Measurements from ENCODE around the gene LRRC4C. TPM values are rescaled to one million over a fixed set of nuclear protein-coding genes. Genes with fewer than 3 reads are reported as not detected.
"Not testable (repeated sequence)": the region's sequence is repeated elsewhere in the genome, so short reads cannot be mapped to it uniquely, and the experiment has no call there.

The LRRC4C gene
- polyA plus RNA-seq, 12 donors: 1.9 to 7.3 (median 3.2) TPM; not detected in 1

GRCh38 chr11:40879911-40880310, 579.5 kb downstream of the LRRC4C start:
- no peak for DNase-seq

- no peak for DNase-seq
Measured at GRCh38 chr11:40877981-40878380, 581.5 kb downstream of the LRRC4C start.

- no peak for DNase-seq
Measured at GRCh38 chr11:40877256-40877655, 582.2 kb downstream of the LRRC4C start.

GRCh38 chr11:40867991-40868632, 591.3 kb downstream of the LRRC4C start:
- no peak for DNase-seq

- DNase-seq: not testable (repeated sequence)
Measured at GRCh38 chr11:40857754-40858153, 601.7 kb downstream of the LRRC4C start.

GRCh38 chr11:40842750-40843339, 616.6 kb downstream of the LRRC4C start:
- DNase-seq: no peak

GRCh38 chr11:40841231-40841630, 618.2 kb downstream of the LRRC4C start:
- no peak for DNase-seq

GRCh38 chr11:40838181-40838683, 621.2 kb downstream of the LRRC4C start:
- no peak for DNase-seq

GRCh38 chr11:40827116-40827515, 632.3 kb downstream of the LRRC4C start:
- DNase-seq: no peak

- DNase-seq: peak; percentile 13
Measured at GRCh38 chr11:40826601-40827000, 632.9 kb downstream of the LRRC4C start.

GRCh38 chr11:40825201-40825834, 634.1 kb downstream of the LRRC4C start:
- DNase-seq: no peak

GRCh38 chr11:40819230-40819629, 640.2 kb downstream of the LRRC4C start:
- no peak for DNase-seq

- no peak for DNase-seq
Measured at GRCh38 chr11:40816976-40817375, 642.5 kb downstream of the LRRC4C start.

- DNase-seq: no peak
Measured at GRCh38 chr11:40797981-40798380, 661.5 kb downstream of the LRRC4C start.

GRCh38 chr11:40787224-40787623, 672.2 kb downstream of the LRRC4C start:
- no peak for DNase-seq

- DNase-seq: no peak
Measured at GRCh38 chr11:40763046-40763445, 696.4 kb downstream of the LRRC4C start.

GRCh38 chr11:40759341-40759740, 700.1 kb downstream of the LRRC4C start:
- no peak for DNase-seq

- no peak for DNase-seq
Measured at GRCh38 chr11:40754297-40754696, 705.2 kb downstream of the LRRC4C start.

- no peak for DNase-seq
Measured at GRCh38 chr11:40746282-40746681, 713.2 kb downstream of the LRRC4C start.

GRCh38 chr11:40732132-40732531, 727.3 kb downstream of the LRRC4C start:
- DNase-seq: peak; percentile 18

GRCh38 chr11:40722179-40722795, 737.2 kb downstream of the LRRC4C start:
- no peak for DNase-seq

GRCh38 chr11:40716344-40717130, 742.9 kb downstream of the LRRC4C start:
- peak; percentile 10 for DNase-seq
